H9 (cell line): ENCODE results near the gene INPP5J. TPM values are rescaled to one million over a fixed set of nuclear protein-coding genes. Genes with fewer than 3 reads are reported as not detected.

Source experiments
- DNase-seq: peaks from one replicate; pipeline ENCODE4 v3.0.0-alpha.2; 2017
- H2AFZ ChIP-seq: one replicate; pipeline ENCODE4 v1.6.1; 2013; ENCODE audit warnings: mild to moderate bottlenecking, low read length, control low read depth, moderate library complexity
- H2AK5ac ChIP-seq: 2 replicates; pipeline ENCODE4 v1.6.1; 2013; ENCODE audit warnings: low read length, control low read depth, mixed read lengths; ENCODE audit not compliant: insufficient read length
- H2BK120ac ChIP-seq: one replicate; pipeline ENCODE4 v1.6.1; 2013; ENCODE audit warnings: low read depth, mild to moderate bottlenecking, low read length, control low read depth, inconsistent platforms; ENCODE audit not compliant: poor library complexity, severe bottlenecking
- H2BK12ac ChIP-seq: 2 replicates; pipeline ENCODE4 v1.6.1; 2013; ENCODE audit warnings: low read length, control low read depth, mixed read lengths, low read depth; ENCODE audit not compliant: insufficient read length
- H2BK15ac ChIP-seq: 2 replicates; pipeline ENCODE4 v1.6.1; 2013; ENCODE audit warnings: low read depth, low read length, control low read depth
- H2BK20ac ChIP-seq: one replicate; pipeline ENCODE4 v1.6.1; 2013; ENCODE audit warnings: low read depth, mild to moderate bottlenecking, low read length, control low read depth, inconsistent platforms; ENCODE audit not compliant: poor library complexity, severe bottlenecking
- H2BK5ac ChIP-seq: 2 replicates; pipeline ENCODE4 v1.6.1; 2013; ENCODE audit warnings: low read length, control low read depth, mixed read lengths; ENCODE audit not compliant: insufficient read length
- H3K14ac ChIP-seq: 2 replicates; pipeline ENCODE4 v1.6.1; 2013; ENCODE audit warnings: low read length, control low read depth; ENCODE audit not compliant: insufficient read depth
- H3K18ac ChIP-seq: 2 replicates; pipeline ENCODE4 v1.6.1; 2013; ENCODE audit warnings: low read depth, mild to moderate bottlenecking, mixed read lengths, low read length, control low read depth; ENCODE audit not compliant: insufficient read length
- H3K23ac ChIP-seq: 2 replicates; pipeline ENCODE4 v1.6.1; 2013; ENCODE audit warnings: low read length, control low read depth, mixed read lengths, low read depth; ENCODE audit not compliant: insufficient read length
- H3K23me2 ChIP-seq: 2 replicates; pipeline ENCODE4 v1.6.1; 2013; ENCODE audit warnings: low read depth, mild to moderate bottlenecking, mixed read lengths, low read length, control low read depth; ENCODE audit not compliant: insufficient read length, poor library complexity, severe bottlenecking
- H3K27ac ChIP-seq: 2 replicates; pipeline ENCODE4 v1.5.1; 2013; ENCODE audit warnings: low read length, control low read depth, mixed read lengths, low read depth; ENCODE audit not compliant: insufficient read length
- H3K27me3 ChIP-seq: 2 replicates; pipeline ENCODE4 v1.6.1; 2013; ENCODE audit warnings: low read length, control low read depth, inconsistent platforms; ENCODE audit not compliant: insufficient read depth
- H3K4ac ChIP-seq: 2 replicates; pipeline ENCODE4 v1.6.1; 2013; ENCODE audit warnings: low read depth, mild to moderate bottlenecking, control low read depth, inconsistent platforms, low read length, moderate library complexity
- H3K4me1 ChIP-seq: 2 replicates; pipeline ENCODE4 v1.6.1; 2013; ENCODE audit warnings: low read length, control low read depth, inconsistent platforms; ENCODE audit not compliant: insufficient read depth
- H3K4me2 ChIP-seq: 2 replicates; pipeline ENCODE4 v1.6.1; 2013; ENCODE audit warnings: low read length, control low read depth, mixed read lengths; ENCODE audit not compliant: insufficient read length, insufficient read depth
- H3K56ac ChIP-seq: 2 replicates; pipeline ENCODE4 v1.6.1; 2013; ENCODE audit warnings: low read depth, mild to moderate bottlenecking, mixed read lengths, low read length, control low read depth; ENCODE audit not compliant: insufficient read length
- H3K79me1 ChIP-seq: 2 replicates; pipeline ENCODE4 v1.6.1; 2013; ENCODE audit warnings: low read depth, mild to moderate bottlenecking, moderate library complexity, low read length, control low read depth, inconsistent platforms; ENCODE audit not compliant: insufficient read depth, poor library complexity, severe bottlenecking
- H3K79me2 ChIP-seq: 2 replicates; pipeline ENCODE4 v1.6.1; 2013; ENCODE audit warnings: low read length, control low read depth, inconsistent platforms; ENCODE audit not compliant: insufficient read depth
- H3K9ac ChIP-seq: 2 replicates; pipeline ENCODE4 v1.6.1; 2013; ENCODE audit warnings: low read length, control low read depth, mixed read lengths; ENCODE audit not compliant: insufficient read length; ENCODE audit errors: extremely low read depth
- H3K9me3 ChIP-seq: one replicate; pipeline ENCODE4 v1.6.1; 2013; ENCODE audit warnings: low read depth, low read length, inconsistent platforms; ENCODE audit not compliant: control insufficient read depth
- H3T11ph ChIP-seq: one replicate; pipeline ENCODE4 v1.6.1; 2013; ENCODE audit warnings: mild to moderate bottlenecking, low read length, control low read depth, inconsistent platforms
- H4K20me1 ChIP-seq: one replicate; pipeline ENCODE4 v1.6.1; 2013; ENCODE audit not compliant: control insufficient read depth, insufficient read length, insufficient read depth
- H4K5ac ChIP-seq: 2 replicates; pipeline ENCODE4 v1.6.1; 2013; ENCODE audit warnings: low read depth, mild to moderate bottlenecking, mixed read lengths, low read length, control low read depth; ENCODE audit not compliant: insufficient read length
- H4K8ac ChIP-seq: replicated peaks from 2 replicates; pipeline ENCODE4 v1.6.1; 2013; ENCODE audit warnings: low read length, control low read depth, mixed read lengths, low read depth; ENCODE audit not compliant: insufficient read length
- H4K91ac ChIP-seq: 2 replicates; pipeline ENCODE4 v1.6.1; 2013; ENCODE audit warnings: low read depth, mild to moderate bottlenecking, moderate library complexity, mixed read lengths, low read length, control low read depth; ENCODE audit not compliant: insufficient read length
- H3K27ac Mint-ChIP-seq, 3 experiments: 2 replicates in 2 of 3; 3 replicates in 1 of 3; pipeline ENCODE4 v1.8.0; 2020 to 2021; ENCODE audit warnings: mixed read lengths in 3 of 3, mild to moderate bottlenecking in 1 of 3, moderate library complexity in 1 of 3
- H3K27me3 Mint-ChIP-seq: 2 replicates; pipeline ENCODE4 v1.8.0; 2021; ENCODE audit warnings: low read depth, mild to moderate bottlenecking, moderate library complexity, mixed read lengths
- H3K36me3 Mint-ChIP-seq, 3 experiments: 2 replicates in 2 of 3; 3 replicates in 1 of 3; pipeline ENCODE4 v1.8.0; 2020 to 2021; ENCODE audit warnings: low read depth in 3 of 3, mixed read lengths in 3 of 3; ENCODE audit not compliant: insufficient read depth in 1 of 3
- H3K4me1 Mint-ChIP-seq, 2 experiments: 2 replicates each; pipeline ENCODE4 v1.8.0; 2020; ENCODE audit warnings: mixed read lengths in 2 of 2
- H3K4me3 Mint-ChIP-seq, 2 experiments: 2 replicates in 1 of 2; 3 replicates in 1 of 2; pipeline ENCODE4 v1.8.0; 2020 to 2021; ENCODE audit warnings: mild to moderate bottlenecking in 2 of 2, mixed read lengths in 2 of 2, moderate library complexity in 1 of 2
- H3K9me3 Mint-ChIP-seq, 2 experiments: 2 replicates in 1 of 2; 3 replicates in 1 of 2; pipeline ENCODE4 v1.8.0; 2020; ENCODE audit warnings: mild to moderate bottlenecking in 2 of 2, mixed read lengths in 2 of 2, moderate library complexity in 1 of 2
- WGBS: extraction: QIAGEN DNeasy Blood & Tissue Kit; methylation state at CpG from one replicate; pipeline ENCODE4 v1.1.7; 2013; ENCODE audit warnings: missing lambda C conversion rate, low lambda C conversion rate, mixed read lengths; ENCODE audit not compliant: insufficient read length; ENCODE audit errors: extremely low coverage; 5-methylcytosine and 5-hydroxymethylcytosine counted together
- total RNA-seq: library from RNA; stranded (reverse); gene quantifications from 2 replicates; pipeline ENCODE4 v1.2.1, GENCODE V29; 2021
- TF ChIP-seq, protein P1 (sequence below): fragments of 200-600 bp; sonication (generic); conservative IDR thresholded peaks from 3 replicates; pipeline ENCODE4 v1.8.0; 2021; ENCODE audit warnings: antibody characterized with exemption, mild to moderate bottlenecking

Gene INPP5J
- total RNA-seq, 1 experiment from 2014 or later = 4.9 TPM

- Histone ChIP-seq H2BK20ac (no peak overlapping the region), H2AFZ (no peak overlapping the region), H3K79me1 (no peaks in the 10 kb centered on the region), H3K27me3 (no peaks in the 10 kb centered on the region), H4K20me1 (no peaks in the 10 kb centered on the region), H3K27ac (no peak overlapping the region), H3K18ac (no peak overlapping the region), H2BK15ac (no peak overlapping the region), H2BK5ac (no peak overlapping the region), H3K4me2 (no peak overlapping the region), H4K91ac (no peak overlapping the region), H3K14ac (no peak overlapping the region), H4K5ac (no peak overlapping the region), H3K4ac (no peak overlapping the region), H3T11ph (no peak overlapping the region), H3K23ac (no peak overlapping the region), H4K8ac (no peak overlapping the region), H2AK5ac (no peak overlapping the region), H3K4me1 (no peaks in the 10 kb centered on the region), H2BK12ac (no peak overlapping the region), H3K9me3 (no peaks in the 10 kb centered on the region), H2BK120ac (no peak overlapping the region), H3K79me2 (no peaks in the 10 kb centered on the region), H3K56ac (no peak overlapping the region), H3K9ac (no peak overlapping the region), H3K23me2 (peaks cover 2% of the 10 kb centered on the region)
- Mint-ChIP-seq H3K4me3 (no peak overlapping the region), H3K4me1 (peaks cover 4 to 19% of the 10 kb centered on the region in 2 experiments), H3K9me3 (no peaks in the 10 kb centered on the region), H3K27ac (no peak overlapping the region), H3K36me3 (peaks cover 2 to 11% (median 2%) of the 10 kb centered on the region in 3 experiments; a peak in 3 of 7 replicates), H3K27me3 (no peaks in the 10 kb centered on the region)
- TF ChIP-seq, protein P1, sequence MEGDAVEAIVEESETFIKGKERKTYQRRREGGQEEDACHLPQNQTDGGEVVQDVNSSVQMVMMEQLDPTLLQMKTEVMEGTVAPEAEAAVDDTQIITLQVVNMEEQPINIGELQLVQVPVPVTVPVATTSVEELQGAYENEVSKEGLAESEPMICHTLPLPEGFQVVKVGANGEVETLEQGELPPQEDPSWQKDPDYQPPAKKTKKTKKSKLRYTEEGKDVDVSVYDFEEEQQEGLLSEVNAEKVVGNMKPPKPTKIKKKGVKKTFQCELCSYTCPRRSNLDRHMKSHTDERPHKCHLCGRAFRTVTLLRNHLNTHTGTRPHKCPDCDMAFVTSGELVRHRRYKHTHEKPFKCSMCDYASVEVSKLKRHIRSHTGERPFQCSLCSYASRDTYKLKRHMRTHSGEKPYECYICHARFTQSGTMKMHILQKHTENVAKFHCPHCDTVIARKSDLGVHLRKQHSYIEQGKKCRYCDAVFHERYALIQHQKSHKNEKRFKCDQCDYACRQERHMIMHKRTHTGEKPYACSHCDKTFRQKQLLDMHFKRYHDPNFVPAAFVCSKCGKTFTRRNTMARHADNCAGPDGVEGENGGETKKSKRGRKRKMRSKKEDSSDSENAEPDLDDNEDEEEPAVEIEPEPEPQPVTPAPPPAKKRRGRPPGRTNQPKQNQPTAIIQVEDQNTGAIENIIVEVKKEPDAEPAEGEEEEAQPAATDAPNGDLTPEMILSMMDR = no peak
- peak; percentile 22 for DNase-seq
- WGBS = no CpG with 5 or more reads among the region's 9 CpGs
Observed at GRCh38 chr22:31092161-31092560, 30.6 kb upstream of the INPP5J start.
